ENCODE data around the gene DENND1B.
"Not testable (repeated sequence)": the region's sequence is repeated elsewhere in the genome, so short reads cannot be mapped to it uniquely, and the experiment has no call there.

The DENND1B gene

GRCh38 chr1:197783510-197783948, 8.2 kb upstream of the DENND1B start:
- intact Hi-C loops (cut with DNase I), result no loop called here
- DNase-seq, result no peak

DNA sequence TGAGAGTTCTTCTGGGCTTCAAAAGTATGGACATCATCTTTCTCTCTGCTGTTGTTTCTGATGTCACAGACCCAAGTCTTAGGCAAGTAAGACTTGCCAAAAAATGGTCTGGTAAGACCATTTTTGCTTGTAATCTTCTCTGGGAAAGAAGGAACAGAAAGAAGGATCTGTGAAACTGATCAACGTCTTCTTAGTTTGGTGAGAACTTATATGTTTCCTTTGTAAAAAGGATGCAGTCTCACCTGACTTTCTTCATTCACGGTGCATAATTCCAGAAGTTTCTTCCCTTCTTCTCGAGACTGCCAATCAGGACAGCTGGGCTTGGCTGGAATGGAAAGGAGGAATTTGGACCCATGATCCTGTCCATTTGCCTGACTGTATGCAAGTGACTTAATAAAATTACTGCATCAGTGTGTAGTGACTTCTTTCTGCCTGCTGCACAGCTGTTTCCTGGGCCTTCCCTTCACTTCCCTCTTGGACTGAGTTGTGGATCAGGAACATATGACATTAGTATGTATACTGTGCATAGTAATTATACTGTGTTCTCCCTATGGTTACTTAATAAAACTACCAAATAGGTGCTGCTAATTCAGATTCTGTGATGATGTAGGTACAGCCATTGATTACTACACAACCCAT, 7.6 kb upstream of the DENND1B start:
- intact Hi-C loops (cut with DNase I), result no loop called here
- no peak for DNase-seq

- DNase-seq, result no peak
- intact Hi-C loops (cut with DNase I), result no loop called here
These were observed 6.9 kb upstream of the DENND1B start for GRCh38 chr1:197781968-197782721.

DNA sequence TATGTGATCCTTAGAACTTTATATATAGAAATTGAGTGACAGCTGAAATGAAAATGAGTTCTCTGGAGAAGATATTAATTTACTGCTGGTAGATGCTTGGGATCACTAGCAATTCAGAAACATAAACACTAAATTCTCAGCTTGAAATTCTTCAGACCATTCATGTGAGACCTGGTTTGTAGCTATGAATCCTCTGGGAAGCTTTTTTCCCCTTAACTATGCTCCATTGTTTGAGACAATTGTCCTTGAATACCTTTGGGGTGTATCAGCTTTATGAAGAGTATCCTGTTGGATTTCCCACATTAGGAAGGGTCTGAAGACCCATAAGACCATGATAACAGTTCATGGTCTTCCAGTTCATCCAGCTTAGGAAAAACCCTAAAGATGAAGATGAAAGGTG, 4.6 kb upstream of the DENND1B start:
- intact Hi-C loops (cut with DNase I), result loop anchor here (10.0 kb wide), 1 partner anchor 375 kb away; the partner anchor contains the start of gene NEK7
- no peak for DNase-seq

- DNase-seq, result no peak
- intact Hi-C loops (cut with DNase I), result loop anchor here (10.0 kb wide), 1 partner anchor 376 kb away; the partner anchor contains the start of gene NEK7
These were observed 3.2 kb upstream of the DENND1B start for GRCh38 chr1:197778366-197778945.

- intact Hi-C loops (cut with DNase I), result loop anchor here (10.0 kb wide), 1 partner anchor 378 kb away; the partner anchor contains the start of gene NEK7
- no peak for DNase-seq
These were observed 1.2 kb upstream of the DENND1B start for GRCh38 chr1:197776351-197777105.

DNA sequence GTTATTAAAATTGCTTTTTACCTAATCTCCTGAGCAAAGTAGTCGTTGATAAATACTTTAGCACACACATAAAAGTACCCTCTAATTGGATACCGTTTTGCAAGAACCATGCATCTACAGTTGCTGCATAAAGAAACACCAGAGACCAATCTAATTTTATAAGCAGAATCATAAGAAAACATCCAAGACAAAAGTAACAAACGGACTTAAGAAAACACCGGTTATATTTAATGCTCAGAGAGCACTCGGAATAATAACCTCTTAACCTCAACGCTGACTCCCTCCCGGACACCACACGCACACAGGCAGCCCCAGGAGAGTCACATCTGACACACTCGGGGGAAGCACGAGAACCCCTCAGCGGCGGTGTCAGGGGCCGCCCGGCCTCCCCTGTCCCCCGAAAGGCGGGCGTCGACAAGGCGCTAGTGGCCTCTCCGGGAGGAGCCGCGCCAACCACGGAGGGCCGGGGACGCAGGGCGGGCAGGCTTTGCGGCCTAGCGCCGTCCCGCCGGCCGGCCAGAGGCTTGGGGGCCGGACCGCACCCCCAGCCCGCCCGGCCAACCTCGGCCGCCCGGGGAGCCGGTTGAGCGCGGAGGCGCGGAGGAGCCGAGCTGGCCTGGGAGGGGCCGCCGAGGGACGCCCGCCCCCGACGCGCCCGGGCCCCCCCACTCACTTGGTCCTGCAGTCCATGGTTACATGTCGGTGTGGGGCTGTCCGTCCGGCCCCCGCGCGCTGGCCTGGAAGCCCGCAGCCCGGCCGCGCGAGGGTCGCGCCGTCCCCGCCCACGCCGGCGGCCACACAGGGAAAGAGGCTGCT, 606 bp downstream of the DENND1B start:
- DNase-seq, result peak in 7 of 10 donors; percentile 10 to 88 (median 34)
- intact Hi-C loops (cut with DNase I), result loop anchor here (10.0 kb wide), 1 partner anchor 380 kb away; the partner anchor contains the start of gene NEK7

DNA sequence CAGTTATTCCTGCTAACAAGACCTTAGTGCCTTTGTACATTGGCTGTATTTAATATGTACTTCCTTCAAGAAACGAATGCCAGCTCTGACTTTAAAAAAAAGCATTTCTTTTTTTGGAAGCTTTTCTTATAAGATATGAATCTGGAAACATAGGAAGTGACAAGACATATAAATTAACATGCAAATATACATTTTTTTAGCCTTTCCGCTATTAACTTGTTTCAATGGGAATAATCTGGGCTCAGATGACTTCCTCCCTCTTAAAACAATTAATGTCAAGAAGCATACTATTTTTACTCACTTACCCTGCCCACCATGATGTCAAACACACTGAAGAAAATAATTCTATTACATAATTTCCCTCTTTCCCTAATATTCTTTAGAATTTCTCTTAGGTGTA, 1.4 kb downstream of the DENND1B start:
- no peak for DNase-seq
- intact Hi-C loops (cut with DNase I), result loop anchor here (10.0 kb wide), 1 partner anchor 381 kb away; the partner anchor contains the start of gene NEK7

GRCh38 chr1:197771904-197772556, 3.2 kb downstream of the DENND1B start:
- DNase-seq, result no peak
- intact Hi-C loops (cut with DNase I), result loop anchor here (10.0 kb wide), 1 partner anchor 383 kb away; the partner anchor contains the start of gene NEK7

DNA sequence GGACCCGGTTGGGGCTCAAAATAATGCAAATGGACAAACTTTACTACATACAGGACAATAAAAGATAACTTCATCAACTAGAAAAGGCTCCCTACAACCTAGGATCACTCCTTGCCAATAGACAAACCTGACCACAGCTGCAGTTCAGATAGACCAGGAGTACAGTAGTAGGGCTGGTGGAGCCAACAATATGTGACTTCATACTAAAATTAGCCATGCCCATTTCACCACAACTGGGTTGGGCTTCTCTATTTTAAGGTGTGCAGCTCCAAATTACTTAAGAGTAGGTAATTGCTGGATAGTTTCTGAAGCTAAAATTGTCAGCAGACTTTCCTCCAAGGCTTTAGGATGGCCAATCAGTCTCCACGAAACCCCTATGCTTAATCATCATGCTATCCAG, 3.9 kb downstream of the DENND1B start:
- intact Hi-C loops (cut with DNase I), result loop anchor here (10.0 kb wide), 1 partner anchor 383 kb away; the partner anchor contains the start of gene NEK7
- no peak for DNase-seq

DNA sequence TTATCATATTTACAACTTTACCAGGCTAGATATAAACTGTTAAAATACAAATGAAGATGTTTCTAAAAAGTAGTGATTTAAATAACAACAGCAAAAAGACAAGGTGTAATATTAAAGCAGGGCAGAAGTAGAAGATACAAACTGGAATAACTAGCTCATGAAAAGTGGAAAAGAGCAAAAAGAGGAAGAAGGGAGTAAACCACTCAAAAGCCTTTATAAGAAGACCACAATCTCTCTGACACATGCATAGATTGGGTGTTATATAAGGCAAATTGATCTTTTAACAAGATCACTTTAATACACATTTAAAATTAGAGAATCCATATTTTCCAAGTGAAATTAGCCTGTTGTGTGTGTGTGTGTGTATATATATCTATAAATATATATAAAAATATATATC, 5.0 kb downstream of the DENND1B start:
- intact Hi-C loops (cut with DNase I), result loop anchor here (10.0 kb wide), 1 partner anchor 385 kb away; the partner anchor contains the start of gene NEK7

DNA sequence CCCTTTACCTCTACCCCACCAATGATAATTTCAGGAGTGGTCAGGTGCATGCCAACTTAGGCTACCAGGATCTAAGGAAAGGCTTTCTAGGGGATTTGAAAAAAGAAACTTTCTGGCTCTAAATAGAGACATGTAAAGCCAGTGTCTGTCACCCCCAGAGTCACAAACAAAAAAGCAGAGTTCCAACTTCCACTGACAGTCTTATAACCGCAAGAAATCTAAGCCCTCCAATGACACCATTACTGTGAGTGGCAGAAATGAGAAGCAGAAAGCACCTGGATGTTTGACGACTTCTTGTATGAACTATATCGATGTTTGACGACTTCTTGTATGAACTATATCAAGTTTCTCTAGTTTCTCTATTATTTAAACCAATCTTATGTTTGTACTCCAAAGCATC, 6.0 kb downstream of the DENND1B start:
- intact Hi-C loops (cut with DNase I), result no loop called here
- no peak for DNase-seq

More for the DNA sequence above, 5.0 kb downstream of the DENND1B start:
- no peak for DNase-seq

GRCh38 chr1:197768014-197768805, 7.1 kb downstream of the DENND1B start:
- intact Hi-C loops (cut with DNase I), result no loop called here
- no peak for DNase-seq

- no peak for DNase-seq
- intact Hi-C loops (cut with DNase I), result no loop called here
These were observed 11.5 kb downstream of the DENND1B start for GRCh38 chr1:197763769-197764168.

DNA sequence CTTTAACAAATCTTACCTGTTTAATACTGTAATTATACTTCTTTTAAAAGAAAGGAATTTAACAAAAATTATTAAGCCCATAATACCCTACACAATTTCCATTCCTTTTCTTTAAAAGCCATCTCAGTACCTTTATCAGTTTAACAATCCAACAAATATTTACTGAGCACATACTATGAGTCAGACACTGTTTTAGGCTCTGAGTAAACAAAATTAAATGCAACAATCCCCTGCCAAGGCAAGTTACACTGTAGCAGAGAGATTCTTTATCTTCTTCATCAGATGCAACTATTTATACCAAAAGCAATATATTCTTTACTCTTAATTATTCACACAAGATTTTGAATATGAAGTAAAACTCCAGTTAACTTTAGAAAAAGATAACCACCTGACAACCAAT, 12.0 kb downstream of the DENND1B start:
- DNase-seq, result no peak
- intact Hi-C loops (cut with DNase I), result no loop called here

DNA sequence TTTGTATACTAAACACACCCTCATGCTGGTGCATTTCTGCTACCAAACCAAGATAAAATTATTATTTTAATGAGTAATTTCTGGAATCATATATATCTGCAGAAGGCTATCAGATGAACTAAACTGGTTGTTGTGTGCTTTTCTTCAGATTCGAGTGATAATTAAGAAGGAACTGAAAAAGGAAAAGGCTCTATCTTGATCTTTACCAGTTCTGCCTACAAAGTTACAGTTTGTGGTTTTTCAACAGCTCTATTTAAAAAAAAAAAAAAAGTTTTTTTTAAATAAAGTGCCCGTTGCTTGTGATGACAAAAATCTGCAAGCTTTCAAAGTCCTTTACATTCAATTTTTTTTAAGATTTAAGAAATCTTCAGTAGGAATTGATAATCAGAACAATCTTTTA, 13.6 kb downstream of the DENND1B start:
- intact Hi-C loops (cut with DNase I), result no loop called here
- DNase-seq, result no peak

GRCh38 chr1:197755553-197755952, 19.7 kb downstream of the DENND1B start:
- DNase-seq; intact Hi-C loops (cut with DNase I): not testable (repeated sequence)

- DNase-seq, result peak in 1 of 10 donors; percentile 27
- intact Hi-C loops (cut with DNase I), result not testable (repeated sequence)
These were observed 22.6 kb downstream of the DENND1B start for GRCh38 chr1:197752652-197753164.
